GM18507 (cell line): ENCODE results near the gene SPP1.
A peak's percentile ranks its signal among the peaks of the same experiment; 100 is the strongest.
"Not testable (repeated sequence)": the region's sequence is repeated elsewhere in the genome, so short reads cannot be mapped to it uniquely, and the experiment has no call there.

Experiments used
- DNase-seq: peaks from one replicate; pipeline ENCODE4 v3.0.0; 2011; ENCODE audit warnings: low read depth; ENCODE audit not compliant: insufficient read length; ENCODE audit errors: extremely low spot score
- FAIRE-seq: peaks from 2 replicates; lab custom pipeline; 2011; peaks lifted over from hg19 to GRCh38; lab: Jason Lieb, UNC

The SPP1 gene

DNA sequence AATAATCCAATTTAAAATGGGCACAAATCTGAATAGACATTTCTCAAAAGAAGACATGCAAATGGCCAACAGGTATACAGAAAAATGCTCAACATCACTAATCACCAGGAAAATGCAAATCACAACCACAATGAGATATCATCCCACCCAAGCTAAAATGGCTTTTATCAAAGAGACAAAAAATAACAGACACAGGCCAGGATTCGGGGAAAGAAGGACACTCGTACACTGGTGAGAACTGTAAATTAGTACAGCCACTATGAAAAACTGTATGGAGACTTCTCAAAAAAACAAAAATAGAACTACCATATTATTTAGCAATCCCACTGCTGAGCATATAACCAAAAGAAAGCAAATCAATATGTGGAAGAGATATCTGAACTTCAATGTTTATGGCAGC is 8.5 kb downstream of the SPP1 start:
- FAIRE-seq (no peak), DNase-seq (no peak)

DNA sequence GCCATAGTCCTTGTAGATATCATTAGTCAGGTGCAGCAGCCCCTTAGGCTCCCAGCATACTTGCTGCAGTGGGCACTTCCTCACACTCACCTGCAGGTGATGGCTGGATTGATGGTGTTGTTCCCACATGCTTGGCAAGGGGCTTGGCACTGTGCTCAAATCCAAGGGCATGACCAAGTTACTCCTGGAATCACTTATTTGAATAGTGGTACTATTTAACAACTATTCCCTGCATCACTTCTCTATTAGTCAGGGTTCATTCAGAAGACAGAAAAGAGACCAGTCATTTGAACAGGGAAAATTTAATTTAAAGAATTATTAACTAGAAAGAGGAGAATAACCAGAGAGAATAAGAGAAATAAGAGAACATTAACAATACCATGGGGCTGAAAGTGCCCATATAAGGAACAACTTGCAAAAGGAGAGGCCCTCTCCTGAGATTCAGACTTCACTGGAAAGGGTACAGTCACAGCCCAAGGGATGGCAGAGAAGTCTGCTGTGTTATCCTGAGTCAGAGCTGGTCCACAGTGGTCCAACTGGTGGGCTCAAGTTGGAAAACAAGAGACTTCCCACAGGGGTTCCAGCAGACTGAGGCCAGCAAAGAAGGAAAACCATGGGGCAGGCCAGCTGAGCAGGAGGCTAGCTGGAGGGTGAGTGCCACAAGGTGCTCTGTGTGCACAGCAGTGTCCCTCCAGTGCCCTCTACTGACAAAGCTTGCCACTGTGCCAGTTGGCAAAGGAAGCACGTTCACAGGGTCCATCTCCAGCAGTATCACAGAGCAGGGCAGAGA is 9.8 kb downstream of the SPP1 start:
- FAIRE-seq (peak; percentile 86), DNase-seq (no peak)

DNA sequence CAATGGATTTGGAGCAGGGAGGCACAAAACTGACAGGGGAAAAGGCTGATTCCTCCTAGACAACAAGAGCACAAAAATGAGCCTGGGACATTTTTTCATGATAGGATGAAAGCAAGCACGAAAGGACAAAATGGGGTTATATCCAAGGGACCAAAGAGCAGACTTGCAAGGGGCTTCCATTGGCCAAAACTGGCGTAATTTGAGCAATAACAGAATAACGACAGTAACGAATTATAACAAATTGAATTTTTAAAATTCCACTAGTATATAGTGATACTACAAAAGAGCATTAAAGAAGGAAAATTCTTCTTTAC is 10.3 kb downstream of the SPP1 start:
- no peak for DNase-seq
- FAIRE-seq, result no peak

DNA sequence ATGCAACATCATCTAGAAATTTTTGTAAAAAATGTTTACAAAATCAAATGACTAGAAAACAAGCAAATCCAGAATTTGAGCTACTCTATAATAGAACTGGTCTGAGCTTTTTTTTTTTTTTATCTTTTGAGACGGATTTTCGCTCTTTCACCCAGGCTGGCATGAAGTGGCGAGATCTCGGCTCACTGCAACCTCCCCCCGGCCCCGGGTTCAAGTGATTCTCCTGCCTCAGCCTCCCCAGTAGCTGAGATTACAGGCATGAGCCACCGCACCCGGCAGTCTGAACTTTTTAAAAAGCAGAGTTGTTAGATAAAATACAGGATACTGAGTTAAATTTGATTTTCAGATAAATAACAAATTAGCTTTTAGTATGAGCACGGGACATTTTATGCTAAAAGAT is 11.0 kb downstream of the SPP1 start:
- FAIRE-seq, result no peak

DNA sequence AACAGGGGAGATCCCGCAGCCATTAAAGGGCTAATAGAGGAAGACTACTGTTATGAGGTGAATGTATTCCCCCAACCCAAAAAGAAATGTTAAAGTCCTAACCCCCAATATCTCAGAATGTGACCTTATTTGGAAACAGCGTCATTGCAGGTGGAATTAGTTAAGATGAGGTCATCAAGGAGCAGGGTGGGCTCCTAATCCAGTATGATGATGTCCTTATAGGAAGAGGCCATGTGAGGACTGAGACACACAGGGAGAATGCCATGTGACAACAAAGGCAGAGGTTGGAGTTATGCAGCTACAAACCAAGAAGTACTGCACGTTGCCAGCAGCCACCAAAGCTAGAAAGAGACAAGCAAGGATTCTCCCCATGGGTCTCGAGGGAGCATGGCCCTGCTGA is 14.3 kb downstream of the SPP1 start:
- no peak for FAIRE-seq
- no peak for DNase-seq

More for the DNA sequence above, 11.0 kb downstream of the SPP1 start:
- no peak for DNase-seq

DNA sequence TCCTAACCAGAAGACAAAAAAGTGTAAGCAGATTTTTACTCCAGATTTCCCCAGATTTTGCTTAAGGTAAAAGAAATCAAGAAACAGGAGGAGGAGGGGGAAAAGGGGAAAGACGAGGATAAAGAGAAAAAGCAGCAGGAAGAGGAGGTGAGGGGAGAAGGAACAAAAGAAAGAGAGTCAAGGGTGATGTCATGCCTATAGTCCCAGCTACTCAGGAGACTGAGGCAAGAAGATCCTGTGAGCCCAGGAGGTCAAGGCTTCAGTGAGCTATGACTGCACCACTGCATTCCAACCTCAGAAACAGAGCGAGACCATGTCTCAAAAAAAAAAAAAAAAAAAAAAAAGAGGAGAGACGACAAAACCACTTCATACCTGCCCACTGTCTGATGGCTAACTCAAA is 19.9 kb downstream of the SPP1 start:
- DNase-seq, result no peak
- FAIRE-seq, result no peak

DNA sequence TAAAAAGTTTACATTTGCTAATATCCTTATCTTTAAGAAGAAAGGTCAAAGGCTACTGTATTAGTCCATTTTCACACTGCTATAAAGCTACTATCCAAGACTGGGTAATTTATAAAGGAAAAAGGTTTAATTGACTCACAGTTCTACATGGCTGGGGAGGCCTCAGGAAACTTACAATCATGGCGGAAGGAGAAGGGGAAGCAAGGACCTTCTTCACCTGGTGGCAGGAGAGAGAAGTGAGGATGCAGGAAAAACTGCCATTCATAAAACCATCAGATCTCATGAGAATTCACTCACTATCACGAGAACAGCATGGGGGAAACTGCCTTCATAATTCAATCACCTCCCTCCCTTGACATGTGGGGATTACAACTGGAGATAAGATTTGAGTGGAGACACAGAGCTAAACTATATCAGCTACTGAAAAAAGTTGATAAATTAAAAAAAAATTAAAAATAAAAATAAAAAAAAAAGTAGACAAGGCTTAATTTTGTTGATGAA is 23.7 kb downstream of the SPP1 start:
- not testable (repeated sequence) for FAIRE-seq

DNA sequence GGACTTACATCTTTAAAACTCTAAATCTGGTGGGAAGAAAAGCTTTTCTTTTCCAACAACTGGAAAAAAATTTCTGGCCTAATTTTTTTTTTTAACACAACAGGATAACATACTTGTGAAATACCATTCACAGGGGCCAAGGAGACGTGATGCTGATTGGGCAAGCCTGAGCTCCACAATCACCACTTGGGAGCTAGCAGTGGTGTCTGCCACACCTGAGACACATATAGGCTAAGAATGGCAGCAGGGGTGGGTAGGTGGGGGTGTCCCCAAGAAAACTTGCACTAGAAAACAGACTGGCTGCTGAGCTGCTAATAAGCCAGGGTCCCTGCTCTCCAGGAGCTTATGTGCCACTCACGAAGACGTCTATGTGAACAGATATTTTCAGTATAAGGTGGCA is 26.4 kb downstream of the SPP1 start:
- FAIRE-seq, result no peak
- no peak for DNase-seq

More for the DNA sequence above, 23.7 kb downstream of the SPP1 start:
- DNase-seq, result not testable (repeated sequence)

DNA sequence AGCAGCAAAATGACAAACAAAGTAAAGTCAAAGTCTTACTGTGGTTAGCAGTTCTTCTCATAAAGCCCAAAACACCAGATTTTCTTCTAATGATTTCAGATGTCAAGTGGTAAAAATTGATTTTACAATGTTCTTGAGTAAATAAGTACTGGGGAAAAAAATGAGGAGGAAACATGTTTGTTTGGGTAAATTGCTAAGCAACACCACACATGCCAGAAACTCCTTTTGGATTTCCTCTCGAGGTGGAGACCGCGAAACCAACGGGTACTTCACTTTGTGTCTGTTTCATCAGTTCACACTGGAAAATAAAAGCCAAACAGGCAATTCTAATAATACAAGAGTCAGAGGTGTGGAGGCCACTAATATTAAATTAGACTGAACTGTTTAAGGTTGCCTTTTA is 27.3 kb downstream of the SPP1 start:
- FAIRE-seq (no peak), DNase-seq (no peak)

DNA sequence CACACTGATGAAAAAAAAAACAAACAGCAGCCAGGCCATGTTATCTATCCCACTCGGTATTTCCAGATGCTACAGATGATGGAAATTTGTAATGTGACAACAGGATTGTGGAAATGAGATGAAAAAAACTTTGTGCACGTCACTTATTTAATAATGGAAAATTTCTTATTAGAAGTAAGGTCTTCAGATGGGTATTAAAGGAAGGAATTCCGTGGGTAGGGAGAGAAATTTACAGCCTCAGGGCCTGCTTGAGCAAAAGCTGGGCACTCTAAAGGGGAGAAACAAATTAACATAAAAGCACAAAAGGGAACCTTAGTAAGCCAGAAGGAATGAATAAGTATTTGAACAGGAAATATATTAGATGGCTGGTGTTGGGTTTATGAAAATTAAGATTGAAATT is 27.7 kb downstream of the SPP1 start:
- DNase-seq, result no peak

DNA sequence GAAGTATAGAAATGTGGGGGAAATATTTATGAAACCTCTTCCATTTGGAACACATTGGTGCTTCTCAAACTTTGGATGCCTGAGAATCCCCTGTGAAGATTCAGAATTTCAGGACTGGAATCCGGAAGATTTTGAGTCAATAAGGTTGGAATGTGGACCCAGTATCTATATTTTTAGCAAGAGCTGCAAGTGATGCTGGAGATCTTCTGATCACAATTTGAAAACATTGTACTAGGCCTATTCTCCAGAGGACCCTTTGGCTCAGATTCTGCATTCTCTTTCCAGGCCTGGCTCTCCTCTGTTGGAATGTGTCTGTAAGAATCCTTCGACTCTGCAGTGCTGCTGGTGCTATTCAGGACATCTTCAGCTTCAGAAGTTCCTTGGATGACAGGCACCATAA is 29.6 kb downstream of the SPP1 start:
- FAIRE-seq, result no peak
- DNase-seq, result no peak

More for the DNA sequence above, 27.7 kb downstream of the SPP1 start:
- no peak for FAIRE-seq

DNA sequence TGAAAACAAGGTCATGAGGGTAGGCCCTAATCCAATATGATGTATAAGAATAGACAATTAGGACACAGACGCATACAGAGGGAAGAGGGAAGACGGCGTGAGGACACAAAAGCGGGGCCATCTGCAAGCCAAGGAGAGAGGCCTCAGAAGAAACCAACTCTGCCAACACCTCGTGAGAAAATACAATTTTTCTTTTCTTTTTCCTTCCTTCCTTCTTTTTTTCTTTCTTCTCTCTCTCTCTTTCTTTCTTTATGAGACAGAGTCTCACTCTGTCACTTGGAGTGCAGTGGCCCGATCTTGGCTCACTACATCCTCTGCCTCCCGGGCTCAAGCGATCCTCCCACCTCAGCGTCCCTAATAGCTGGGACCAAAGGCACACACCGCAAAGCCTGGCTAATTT is 30.4 kb downstream of the SPP1 start:
- FAIRE-seq (no peak), DNase-seq (no peak)

DNA sequence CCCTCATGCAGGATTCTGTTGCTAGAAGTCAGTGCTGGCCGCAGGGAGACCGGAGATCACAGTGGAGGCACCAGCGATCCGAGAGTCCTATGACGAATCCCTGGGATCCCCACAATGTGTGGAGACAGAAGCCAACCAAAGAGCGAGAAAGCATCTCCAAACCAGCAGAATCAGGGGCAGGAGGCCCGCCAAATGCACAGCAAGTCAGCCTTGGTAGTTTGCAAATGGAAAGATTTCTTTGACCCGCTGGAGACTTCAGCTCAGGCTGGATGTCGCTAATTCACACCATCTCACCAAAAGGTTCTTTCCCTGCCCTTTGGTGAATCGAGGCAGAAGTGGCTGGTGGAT is 31.4 kb downstream of the SPP1 start:
- FAIRE-seq, result no peak
- DNase-seq, result no peak

DNA sequence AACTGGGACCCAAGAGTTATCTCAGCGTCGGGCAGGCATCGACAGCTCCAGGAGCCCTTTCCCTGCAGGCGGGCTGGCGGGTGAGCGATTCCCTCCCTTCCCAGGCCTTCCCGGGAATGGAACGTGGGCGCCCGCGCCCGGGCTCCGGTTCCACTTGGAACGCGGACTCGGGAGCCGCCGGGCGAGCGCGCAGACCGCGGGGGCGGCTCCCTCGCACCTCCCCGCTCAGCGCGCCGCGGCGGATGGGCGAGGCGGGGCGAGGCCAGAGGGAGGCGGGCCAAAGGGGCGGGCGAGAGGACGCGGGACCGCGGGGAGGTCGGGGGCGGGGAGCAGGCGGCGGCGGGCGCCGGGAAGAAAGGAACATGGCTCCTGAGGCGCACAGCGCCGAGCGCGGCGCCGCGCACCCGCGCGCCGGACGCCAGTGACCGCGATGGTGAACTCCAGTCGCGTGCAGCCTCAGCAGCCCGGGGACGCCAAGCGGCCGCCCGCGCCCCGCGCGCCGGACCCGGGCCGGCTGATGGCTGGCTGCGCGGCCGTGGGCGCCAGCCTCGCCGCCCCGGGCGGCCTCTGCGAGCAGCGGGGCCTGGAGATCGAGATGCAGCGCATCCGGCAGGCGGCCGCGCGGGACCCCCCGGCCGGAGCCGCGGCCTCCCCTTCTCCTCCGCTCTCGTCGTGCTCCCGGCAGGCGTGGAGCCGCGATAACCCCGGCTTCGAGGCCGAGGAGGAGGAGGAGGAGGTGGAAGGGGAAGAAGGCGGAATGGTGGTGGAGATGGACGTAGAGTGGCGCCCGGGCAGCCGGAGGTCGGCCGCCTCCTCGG is 32.0 kb downstream of the SPP1 start, which contains the start of gene PKD2:
Gene PKD2 (plus strand): TSS at position 332 of the 818 bp plus-strand sequence. CDS start 99 bp downstream, at position 431.
- peak; percentile 66 for FAIRE-seq
- peak; percentile 79 for DNase-seq

DNA sequence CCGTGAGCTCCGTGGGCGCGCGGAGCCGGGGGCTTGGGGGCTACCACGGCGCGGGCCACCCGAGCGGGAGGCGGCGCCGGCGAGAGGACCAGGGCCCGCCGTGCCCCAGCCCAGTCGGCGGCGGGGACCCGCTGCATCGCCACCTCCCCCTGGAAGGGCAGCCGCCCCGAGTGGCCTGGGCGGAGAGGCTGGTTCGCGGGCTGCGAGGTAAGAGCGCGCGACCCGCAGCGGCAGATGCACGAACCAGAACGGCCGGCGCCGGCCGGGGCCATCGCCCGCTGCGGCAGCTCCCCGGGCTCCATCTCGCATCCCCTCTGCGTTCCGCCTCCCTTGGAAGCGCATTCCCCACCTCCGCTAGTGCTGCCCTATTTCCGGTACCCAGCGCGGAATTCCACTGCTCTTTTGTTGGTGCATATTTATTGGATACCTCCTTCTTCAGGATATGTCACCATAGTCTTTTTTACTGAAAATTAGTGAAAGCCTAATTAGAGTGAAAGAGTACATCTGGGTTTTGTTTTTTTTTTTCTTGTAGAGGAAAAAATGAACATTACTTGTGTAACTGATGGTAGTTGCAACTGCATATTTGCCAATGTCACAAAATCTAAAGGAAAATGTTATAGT is 32.7 kb downstream of the SPP1 start:
- no peak for FAIRE-seq
- no peak for DNase-seq

DNA sequence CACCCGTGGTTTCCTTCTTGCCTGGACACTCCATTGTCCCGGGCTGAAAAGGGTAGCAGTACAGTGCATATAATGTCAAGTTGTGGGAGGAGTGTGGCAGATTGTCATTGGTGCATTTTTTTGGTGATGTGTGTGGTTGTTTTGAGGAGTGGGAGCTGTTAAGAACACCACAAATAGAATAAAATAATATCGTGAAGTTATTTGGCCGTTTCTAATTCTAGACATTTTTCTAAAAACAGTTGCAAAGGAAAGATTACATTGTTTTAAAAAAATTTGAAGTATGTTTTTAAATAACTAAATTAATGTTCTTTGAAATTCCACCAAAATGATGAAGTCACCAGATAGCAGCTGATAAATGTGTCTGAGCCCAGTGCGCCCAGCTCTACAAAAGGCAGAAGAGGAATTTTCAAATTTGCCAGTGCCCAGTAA is 33.2 kb downstream of the SPP1 start:
- DNase-seq, result no peak
- FAIRE-seq, result peak; percentile 47

DNA sequence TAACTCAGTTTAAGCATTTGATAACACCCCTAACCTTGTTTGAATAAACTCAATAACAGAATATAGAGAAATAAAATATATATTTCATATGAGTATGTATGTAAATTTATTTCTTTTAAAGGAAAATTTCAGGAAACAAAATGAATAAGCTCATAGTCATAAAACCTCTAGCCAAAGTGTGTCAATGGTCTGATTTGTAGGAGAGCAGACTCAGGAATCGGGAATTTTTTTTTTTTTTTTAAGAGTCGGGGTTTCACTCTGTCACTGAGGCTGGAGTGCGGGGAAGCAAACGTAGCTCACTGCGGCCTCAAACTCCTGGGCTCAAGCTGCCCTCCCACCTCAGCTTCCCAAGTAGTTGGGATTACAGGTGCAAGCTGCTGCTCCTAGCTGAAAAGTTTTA is 34.4 kb downstream of the SPP1 start:
- FAIRE-seq (no peak), DNase-seq (no peak)

DNA sequence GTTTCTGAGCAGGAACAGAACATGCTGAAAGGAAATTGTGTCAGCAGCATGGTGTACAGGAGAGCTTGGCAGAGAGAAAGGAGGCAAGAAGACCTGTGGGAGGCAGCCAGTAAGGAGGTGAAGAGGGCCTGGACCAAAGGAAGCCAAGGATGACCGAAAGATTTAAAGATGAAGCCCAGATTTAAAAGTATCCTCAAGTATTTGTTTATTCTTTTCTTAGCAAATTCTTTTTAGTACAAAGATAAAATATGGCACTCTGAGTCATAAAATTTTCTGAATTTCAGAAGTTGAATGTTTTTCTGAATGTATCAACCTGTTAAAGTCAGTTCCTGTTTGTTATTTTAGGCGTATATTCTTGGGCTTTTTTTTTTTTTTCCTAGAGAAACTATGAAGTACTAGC is 35.5 kb downstream of the SPP1 start:
- DNase-seq, result no peak
- FAIRE-seq, result no peak

DNA sequence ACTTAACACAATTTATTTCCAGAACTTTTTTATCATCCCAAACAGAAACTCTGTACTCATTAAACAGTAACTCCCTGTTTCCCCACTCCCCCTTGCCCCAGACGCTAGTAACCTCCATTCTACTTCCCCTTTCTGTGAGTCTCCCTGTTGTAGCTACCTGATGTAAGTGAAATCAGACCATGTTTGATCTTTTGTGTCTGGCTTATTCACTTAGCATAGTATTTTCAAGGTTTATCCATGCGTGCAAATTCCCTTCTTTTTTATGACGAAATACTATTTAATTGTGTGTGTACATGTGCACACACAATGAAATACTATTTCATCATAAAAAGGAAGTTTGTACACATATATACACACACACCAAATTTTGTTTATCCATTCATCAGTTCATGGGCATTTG is 37.1 kb downstream of the SPP1 start:
- DNase-seq (no peak), FAIRE-seq (peak; percentile 75)

DNA sequence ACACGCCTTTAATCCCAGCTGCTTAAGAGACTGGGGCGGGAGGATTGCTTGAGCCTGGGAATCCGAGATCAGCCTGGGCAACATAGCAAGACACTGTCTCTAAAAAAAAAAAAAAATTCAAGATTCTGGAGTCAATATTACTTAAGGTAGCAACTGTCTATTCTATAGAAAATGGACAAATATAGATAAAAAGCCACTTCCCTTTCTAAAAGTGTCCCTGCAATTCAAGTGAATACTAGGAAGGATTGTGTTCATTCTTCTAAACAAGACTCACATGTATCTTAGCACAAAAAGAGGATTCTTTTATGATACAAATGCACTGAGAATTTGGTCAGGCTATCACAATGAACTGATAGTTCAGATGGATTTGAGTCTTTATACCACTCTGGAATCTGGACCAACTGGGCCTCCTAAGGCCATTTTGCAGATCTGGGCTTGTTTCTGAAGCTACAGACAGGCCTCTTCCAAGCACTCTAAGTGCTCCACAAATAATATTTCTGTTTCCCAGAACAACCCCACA is 38.9 kb downstream of the SPP1 start:
- DNase-seq (no peak), FAIRE-seq (no peak)
